HG02571 (cell line): ENCODE measurements around the gene FRRS1.
"Not testable (repeated sequence)": the region's sequence is repeated elsewhere in the genome, so short reads cannot be mapped to it uniquely, and the experiment has no call there.

Experiments
- ATAC-seq: cut with Tn5 transposase; IDR thresholded peaks from one replicate; pipeline ENCODE4 v1.9.1; 2021; ENCODE audit warnings: mild to moderate bottlenecking, moderate library complexity; ENCODE audit not compliant: unreplicated experiment

The FRRS1 gene

DNA sequence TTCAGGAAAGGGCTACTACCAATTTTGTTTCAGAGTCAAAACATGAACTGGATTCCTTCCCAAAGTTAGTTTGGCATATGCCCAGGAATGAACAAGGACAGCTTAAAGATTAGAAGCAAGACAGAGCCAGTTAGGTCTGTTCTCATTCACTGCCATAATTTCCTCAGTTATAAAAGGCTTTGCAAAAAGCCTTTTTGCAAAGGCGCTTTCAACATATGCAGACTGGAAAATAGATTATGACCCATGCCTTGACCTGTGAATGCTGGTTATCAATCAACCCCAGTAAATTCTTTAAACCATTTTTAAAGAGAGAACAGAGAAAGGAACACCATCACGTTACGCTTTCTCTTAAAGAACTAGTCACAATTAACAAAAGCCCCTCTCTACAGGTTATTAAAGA, 1.7 kb upstream of the FRRS1 start:
- no peak for ATAC-seq

DNA sequence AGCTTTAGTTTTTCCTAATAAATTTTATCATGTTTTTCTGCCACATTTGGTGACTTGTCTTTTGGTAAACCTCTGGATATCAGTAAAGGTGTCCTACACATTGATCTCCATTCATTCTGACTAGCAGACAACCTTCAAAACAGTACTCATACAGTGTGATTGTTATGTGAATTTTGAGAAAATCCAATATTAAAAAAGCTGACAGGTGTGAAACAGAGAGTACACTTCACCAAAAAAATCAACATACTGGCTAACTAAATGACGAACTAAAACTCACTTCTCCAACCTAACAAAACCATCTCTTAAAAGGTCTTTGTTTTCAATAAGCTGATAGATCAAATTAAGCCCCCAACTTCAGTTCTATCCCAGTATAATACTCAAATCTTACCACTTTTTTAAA, 1.5 kb downstream of the FRRS1 start:
- ATAC-seq: no peak

- ATAC-seq: no peak
Measured at GRCh38 chr1:99764439-99764838, 2.0 kb downstream of the FRRS1 start.

DNA sequence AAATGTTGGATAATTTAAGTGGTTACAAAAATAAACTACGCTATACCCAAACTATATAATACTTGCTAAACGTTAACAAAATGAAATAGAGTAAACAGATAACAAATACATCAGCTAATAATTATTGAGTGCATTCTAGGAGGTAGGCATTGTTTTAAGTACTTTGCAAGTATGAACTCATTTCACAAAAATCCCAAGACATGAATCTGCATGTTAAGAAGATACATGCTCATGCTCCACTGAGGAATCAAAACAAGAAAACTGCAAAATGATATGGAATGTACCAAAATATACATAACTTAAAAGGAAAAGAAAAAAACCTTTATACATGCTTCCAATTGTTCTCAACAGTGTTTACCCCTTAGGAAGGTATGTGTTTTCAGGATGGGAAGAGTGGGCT, 2.5 kb downstream of the FRRS1 start:
- no peak for ATAC-seq

DNA sequence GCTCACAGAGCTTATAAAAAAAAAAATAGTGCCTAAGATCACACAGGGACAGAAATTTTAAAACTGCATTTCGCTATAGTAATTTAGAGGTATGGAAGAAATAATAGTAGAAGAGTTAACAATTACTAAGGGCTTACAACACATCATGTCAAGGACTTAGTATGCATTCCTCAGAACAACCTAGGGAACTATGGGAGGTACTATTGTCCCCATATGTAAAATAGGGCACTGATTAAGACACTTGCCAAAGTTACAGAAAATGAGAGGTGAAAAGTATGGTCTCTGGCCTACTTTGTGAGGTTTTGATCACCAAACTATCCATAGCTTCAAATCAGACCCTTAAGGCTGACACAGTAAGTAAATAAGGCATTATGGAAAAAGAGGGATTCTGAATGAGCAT, 4.7 kb downstream of the FRRS1 start:
- no peak for ATAC-seq

DNA sequence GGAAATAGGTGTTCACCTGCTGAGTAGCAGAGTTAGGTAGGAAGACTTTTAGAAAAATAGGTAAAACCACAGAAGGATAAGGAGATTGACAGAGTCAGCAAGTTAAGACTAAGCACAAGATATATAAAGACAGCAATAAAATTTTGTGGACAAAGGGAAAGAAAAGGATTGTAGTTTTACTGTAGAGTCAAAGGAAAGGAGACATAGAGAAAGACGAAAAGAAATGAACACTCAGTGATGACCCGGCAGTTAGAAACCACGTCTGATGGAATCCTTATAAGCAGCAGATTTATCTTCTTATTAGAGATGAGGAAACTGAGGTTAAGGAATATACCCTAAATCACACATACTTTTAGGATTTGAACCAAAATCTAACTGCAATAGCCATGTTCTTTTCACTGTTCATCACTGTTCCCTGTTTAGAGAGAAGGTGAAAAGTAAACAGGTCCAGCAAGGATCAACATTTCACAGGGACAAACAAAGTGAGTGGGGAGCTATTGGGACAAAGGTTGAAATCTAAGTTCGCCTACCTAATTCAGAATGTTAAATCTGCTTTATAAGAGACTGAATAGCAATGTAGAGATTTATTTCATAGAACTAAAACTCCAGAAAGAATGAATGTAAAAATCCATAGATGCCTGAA, 6.8 kb downstream of the FRRS1 start:
- ATAC-seq: no peak

GRCh38 chr1:99758686-99759517, 7.5 kb downstream of the FRRS1 start:
- not testable (repeated sequence) for ATAC-seq

GRCh38 chr1:99758073-99758511, 8.3 kb downstream of the FRRS1 start:
- ATAC-seq: peak; percentile 72

- ATAC-seq: no peak
Measured at GRCh38 chr1:99756598-99756997, 9.8 kb downstream of the FRRS1 start.

- ATAC-seq: no peak
Measured at GRCh38 chr1:99755664-99756063, 10.8 kb downstream of the FRRS1 start.

DNA sequence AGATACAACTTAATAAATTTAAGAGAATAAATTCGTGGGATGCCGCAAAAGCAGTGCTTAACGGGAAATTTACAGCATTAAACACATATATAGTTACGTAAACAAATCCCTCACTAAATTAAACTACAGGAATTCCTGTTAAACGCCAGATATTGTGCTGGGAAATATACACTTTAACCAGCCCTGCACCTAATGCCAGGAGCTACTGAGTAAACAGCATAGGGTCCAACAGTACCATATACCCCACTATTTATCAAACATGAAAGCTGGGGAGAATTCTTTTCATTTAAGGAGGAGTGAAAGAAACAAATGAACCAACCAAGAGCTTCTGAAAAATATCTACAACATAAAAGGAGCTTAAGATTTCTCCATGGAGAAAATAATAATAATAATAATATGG, 11.7 kb downstream of the FRRS1 start:
- ATAC-seq: no peak

GRCh38 chr1:99754055-99754626, 12.3 kb downstream of the FRRS1 start:
- no peak for ATAC-seq

GRCh38 chr1:99751877-99752504, 14.4 kb downstream of the FRRS1 start:
- peak; percentile 56 for ATAC-seq

GRCh38 chr1:99749504-99750347, 16.7 kb downstream of the FRRS1 start:
- peak; percentile 89 for ATAC-seq

DNA sequence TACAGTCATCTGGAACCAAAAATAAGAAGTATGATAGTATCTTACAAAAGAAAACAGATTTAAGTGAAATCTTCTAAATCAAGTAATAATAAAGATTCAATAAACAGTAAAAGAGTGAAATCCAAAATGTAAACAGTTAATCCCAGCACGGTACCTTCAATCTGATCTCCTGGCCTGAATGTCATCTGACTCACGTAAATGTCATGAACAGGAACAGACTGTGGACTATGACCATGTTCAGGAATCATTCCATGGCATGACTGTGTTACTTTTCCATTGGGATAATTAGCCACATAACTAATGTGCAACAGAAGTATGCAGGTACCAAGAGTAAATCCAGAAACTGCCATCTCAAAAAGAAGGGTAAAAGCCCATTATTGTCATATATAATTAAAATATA, 18.0 kb downstream of the FRRS1 start:
- no peak for ATAC-seq

- ATAC-seq: no peak
Measured at GRCh38 chr1:99745684-99746083, 20.8 kb downstream of the FRRS1 start.

GRCh38 chr1:99745061-99745460, 21.4 kb downstream of the FRRS1 start:
- no peak for ATAC-seq

- ATAC-seq: no peak
Measured at GRCh38 chr1:99740141-99740540, 26.3 kb downstream of the FRRS1 start.

GRCh38 chr1:99738858-99739465, 27.5 kb downstream of the FRRS1 start:
- no peak for ATAC-seq

DNA sequence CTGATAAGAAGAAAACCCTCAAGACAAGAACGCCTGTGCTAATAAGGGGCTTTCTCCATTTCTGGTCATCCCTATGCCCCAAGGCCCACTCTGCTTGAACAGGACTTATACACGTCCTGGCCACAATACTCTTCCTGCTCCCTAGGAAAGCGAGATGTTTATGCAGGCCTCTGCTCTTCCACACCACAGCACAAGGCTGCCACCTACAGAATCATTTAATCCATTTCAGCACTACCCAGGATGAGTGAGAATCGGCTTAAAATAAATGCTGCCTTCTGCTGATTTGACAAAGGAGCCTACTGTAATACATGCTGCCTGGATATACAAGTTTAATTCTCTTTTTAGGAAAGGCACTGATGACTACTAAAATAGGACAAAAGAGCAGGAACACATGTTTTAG, 29.4 kb downstream of the FRRS1 start:
- ATAC-seq: no peak
